PC-3 (cell line): ENCODE measurements around the gene CFAP46. TPM values are rescaled to one million over a fixed set of nuclear protein-coding genes. Genes with fewer than 3 reads are reported as not detected.

Source experiments
- ATAC-seq: fragments of 200-7000 bp; cut with Tn5 transposase; 2 replicates; pipeline ENCODE4 v1.9.1; 2020; ENCODE audit warnings: mild to moderate bottlenecking, moderate library complexity
- BruUV-seq: library from RNA; stranded (reverse); fragments of 400-500 nt; replicated peaks from 2 replicates; lab custom pipeline; 2021; lab: Mats Ljungman, UMichigan
- CTCF ChIA-PET: fragments of 300-600 bp; sonication (Branson Sonifier 250); formaldehyde crosslinking; loops from one replicate; lab custom pipeline; 2022; ENCODE audit warnings: antibody characterized with exemption; lab: Charles Lee
- POLR2A ChIA-PET: fragments of 300-600 bp; sonication (Branson Sonifier 250); formaldehyde crosslinking; loops from one replicate; lab custom pipeline; 2022; ENCODE audit warnings: antibody characterized with exemption; ENCODE audit not compliant: unreplicated experiment; lab: Charles Lee
- DNase-seq: peaks from one replicate; pipeline ENCODE4 v3.0.0-alpha.2; 2015
- H2AFZ ChIP-seq: fragments of 300-600 bp; sonication (generic); 2 replicates; pipeline ENCODE4 v1.6.0; 2016; ENCODE audit warnings: antibody characterized with exemption, low read length
- H3F3A ChIP-seq: fragments of 300-600 bp; sonication (generic); one replicate; pipeline ENCODE4 v1.6.0; 2017; ENCODE audit warnings: antibody characterized with exemption, low read length, control low read depth, mild to moderate bottlenecking; ENCODE audit not compliant: unreplicated experiment
- H3K27ac ChIP-seq: fragments of 300-600 bp; sonication (generic); 2 replicates; pipeline ENCODE4 v1.5.1; 2016; ENCODE audit warnings: mild to moderate bottlenecking, low read length
- H3K27me3 ChIP-seq: fragments of 300-600 bp; sonication (generic); 2 replicates; pipeline ENCODE4 v1.6.1; 2016; ENCODE audit warnings: low read length, mixed read lengths
- H3K36me3 ChIP-seq: fragments of 300-600 bp; sonication (generic); 2 replicates; pipeline ENCODE4 v1.6.1; 2016; ENCODE audit warnings: low read depth, mixed run types, low read length, mixed read lengths
- H3K4me1 ChIP-seq: fragments of 300-600 bp; sonication (generic); 2 replicates; pipeline ENCODE4 v1.5.1; 2016; ENCODE audit warnings: low read length; ENCODE audit not compliant: insufficient read depth
- H3K4me2 ChIP-seq: fragments of 300-600 bp; sonication (generic); 2 replicates; pipeline ENCODE4 v1.6.0; 2016; ENCODE audit warnings: low read length
- H3K4me3 ChIP-seq: fragments of 300-600 bp; sonication (generic); 2 replicates; pipeline ENCODE4 v1.5.1; 2016; ENCODE audit warnings: mild to moderate bottlenecking, low read length, mixed read lengths
- H3K79me2 ChIP-seq: fragments of 300-600 bp; sonication (generic); 2 replicates; pipeline ENCODE4 v1.6.1; 2017; ENCODE audit warnings: low read length, mixed read lengths
- H3K9ac ChIP-seq: fragments of 300-600 bp; sonication (generic); 2 replicates; pipeline ENCODE4 v1.6.0; 2016; ENCODE audit warnings: mild to moderate bottlenecking, low read length
- H3K9me2 ChIP-seq: fragments of 300-600 bp; sonication (generic); replicated peaks from 2 replicates; pipeline ENCODE4 v1.6.1; 2016; ENCODE audit warnings: mixed run types, low read length, mixed read lengths
- H3K9me3 ChIP-seq: fragments of 300-600 bp; sonication (generic); 2 replicates; pipeline ENCODE4 v1.6.1; 2016; ENCODE audit warnings: low read length, mixed read lengths
- H4K20me1 ChIP-seq: fragments of 300-600 bp; sonication (generic); 2 replicates; pipeline ENCODE4 v1.6.1; 2016; ENCODE audit warnings: low read length, mixed read lengths
- CTCF ChIP-seq: fragments of 300-600 bp; sonication (generic); conservative IDR thresholded peaks from 2 replicates; pipeline ENCODE4 v1.5.1; 2017; ENCODE audit warnings: antibody characterized with exemption, low read depth, mild to moderate bottlenecking, low read length
- EZH2 ChIP-seq: fragments of 300-600 bp; sonication (generic); IDR thresholded peaks from one replicate; pipeline ENCODE4 v1.6.1; 2017; ENCODE audit warnings: antibody characterized with exemption, mild to moderate bottlenecking, low read length; ENCODE audit not compliant: unreplicated experiment
- EZH2phosphoT487 ChIP-seq: fragments of 300-600 bp; sonication (generic); IDR thresholded peaks from 2 replicates; pipeline ENCODE4 v1.6.1; 2018; ENCODE audit warnings: mild to moderate bottlenecking, antibody characterized with exemption, low read length, borderline replicate concordance
- intact Hi-C: fragments of 100-400 bp; cut with micrococcal nuclease; formaldehyde crosslinking; loops from 2 replicates; pipeline ENCODE4 v1.9.0; 2023
- total RNA-seq: library from RNA; depleted of rRNA; stranded (reverse); fragments of >200 nt; gene quantifications from 2 replicates; pipeline ENCODE4 v1.2.3, GENCODE V29; 2014

CFAP46 gene
- total RNA-seq, 1 experiment from 2014 or later: 0.04 TPM

- ATAC-seq (no peak), DNase-seq (peak; percentile 4)
- H2AFZ ChIP-seq: no peak overlapping the region
- ChIA-PET CTCF (no interaction called here), POLR2A (interaction anchor here (0.7 kb wide), 1 partner anchor 325 kb away, joined by 3 read pairs; no protein-coding TSS in a partner anchor)
- H3F3A ChIP-seq: no peaks in the 10 kb centered on the region
- H3K79me2 ChIP-seq: no peaks in the 10 kb centered on the region
- TF ChIP-seq EZH2phosphoT487: no peak
- TF ChIP-seq EZH2: no peak
- no peak for TF ChIP-seq CTCF
- H4K20me1 ChIP-seq: no peaks in the 10 kb centered on the region
- H3K27me3 ChIP-seq: peaks cover 8% of the 10 kb centered on the region
- no peak overlapping the region for H3K4me2 ChIP-seq
- H3K9me2 ChIP-seq: no peaks in the 10 kb centered on the region
- intact Hi-C loops: no loop called here
- H3K9ac ChIP-seq: no peak overlapping the region
- no peaks in the 10 kb centered on the region for H3K4me1 ChIP-seq
- no peaks in the 10 kb centered on the region for H3K9me3 ChIP-seq
- no peak overlapping the region for H3K27ac ChIP-seq
- H3K36me3 ChIP-seq: no peaks in the 10 kb centered on the region
- no TSS peak for BruUV-seq
- H3K4me3 ChIP-seq: no peak overlapping the region
These were observed 42.6 kb upstream of the CFAP46 start for GRCh38 chr10:132984801-132985545.

- no peak overlapping the region for H3K27ac ChIP-seq
- no peak overlapping the region for H3K4me2 ChIP-seq
- intact Hi-C loops: no loop called here
- H4K20me1 ChIP-seq: no peaks in the 10 kb centered on the region
- no TSS peak for BruUV-seq
- H3K4me3 ChIP-seq: no peak overlapping the region
- no peaks in the 10 kb centered on the region for H3K9me3 ChIP-seq
- DNase-seq (no peak), ATAC-seq (no peak)
- H3K9ac ChIP-seq: no peak overlapping the region
- H3K9me2 ChIP-seq: no peaks in the 10 kb centered on the region
- TF ChIP-seq CTCF: no peak
- no peak for TF ChIP-seq EZH2phosphoT487
- no peaks in the 10 kb centered on the region for H3K79me2 ChIP-seq
- peaks cover 16% of the 10 kb centered on the region for H3K27me3 ChIP-seq
- POLR2A ChIA-PET: no interaction called here
- H2AFZ ChIP-seq: no peak overlapping the region
- H3K4me1 ChIP-seq: no peaks in the 10 kb centered on the region
- CTCF ChIA-PET: no interaction called here
- H3F3A ChIP-seq: no peaks in the 10 kb centered on the region
- H3K36me3 ChIP-seq: no peaks in the 10 kb centered on the region
These were observed 41.6 kb upstream of the CFAP46 start for GRCh38 chr10:132984008-132984295.

DNA sequence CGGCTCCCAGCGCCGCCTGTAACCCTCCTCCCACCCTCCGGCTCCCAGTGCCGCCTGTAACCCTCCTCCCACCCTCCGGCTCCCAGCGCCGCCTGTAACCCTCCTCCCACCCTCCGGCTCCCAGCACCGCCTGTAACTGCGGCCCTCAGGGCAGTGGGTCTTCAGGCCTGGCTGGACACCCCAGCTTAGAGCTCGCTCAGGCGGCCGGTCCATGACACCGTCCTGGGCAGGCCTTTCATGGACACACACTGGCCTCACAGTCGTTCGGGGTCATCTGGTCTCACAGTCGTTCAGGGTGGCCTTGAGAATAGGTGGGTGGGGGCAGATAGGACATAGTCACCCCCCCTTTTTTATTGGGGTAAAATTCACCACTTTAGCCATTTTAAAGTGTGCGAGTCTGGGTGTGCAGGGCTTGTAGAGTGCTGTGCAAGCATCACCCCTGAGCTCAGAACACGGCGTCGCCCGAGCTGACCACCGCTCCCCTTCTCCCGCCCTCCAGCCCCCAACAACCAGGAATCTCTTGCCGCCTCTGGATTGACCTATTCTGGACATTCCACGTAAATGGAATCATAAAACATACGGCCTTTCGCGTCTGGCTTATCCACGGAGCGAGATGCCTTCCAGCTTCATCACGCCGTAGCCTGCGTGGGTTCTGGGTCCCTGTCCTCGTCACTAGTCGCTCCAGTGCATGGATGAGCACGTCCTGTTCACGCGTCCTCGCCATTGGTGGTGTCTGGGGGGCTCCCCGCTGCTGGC is 41.1 kb upstream of the CFAP46 start:
- CTCF ChIA-PET: no interaction called here
- TF ChIP-seq EZH2phosphoT487 (no peak), EZH2 (no peak), CTCF (no peak)
- Histone ChIP-seq H3K79me2 (no peaks in the 10 kb centered on the region), H3K9me3 (no peaks in the 10 kb centered on the region), H4K20me1 (no peaks in the 10 kb centered on the region), H3K4me1 (no peaks in the 10 kb centered on the region), H2AFZ (no peak overlapping the region), H3K9me2 (no peaks in the 10 kb centered on the region), H3F3A (no peaks in the 10 kb centered on the region), H3K4me2 (no peak overlapping the region), H3K9ac (no peak overlapping the region), H3K36me3 (no peaks in the 10 kb centered on the region), H3K27ac (no peak overlapping the region), H3K27me3 (peaks cover 19% of the 10 kb centered on the region), H3K4me3 (no peak overlapping the region)
- intact Hi-C loops: no loop called here
- DNase-seq (no peak), ATAC-seq (no peak)
- POLR2A ChIA-PET: interaction anchor here (0.6 kb wide), 1 partner anchor 83 kb away, joined by 3 read pairs; no protein-coding TSS in a partner anchor
- no TSS peak for BruUV-seq
